SK-N-SH (cell line): ENCODE results near the gene GNB2. TPM values are rescaled to one million over a fixed set of nuclear protein-coding genes. Genes with fewer than 3 reads are reported as not detected.

Source experiments
- CTCF ChIA-PET: fragments of 300-600, 350-600 bp; formaldehyde crosslinking; extraction: SDS; loops from one replicate; lab custom pipeline; 2021; lab: Yijun Ruan, JAX
- POLR2A ChIA-PET: fragments of 350-600 bp; sonication (Branson Sonifier 250); formaldehyde crosslinking; extraction: SDS; loops from one replicate; lab custom pipeline; 2020; ENCODE audit warnings: antibody characterized with exemption, inconsistent platforms; lab: Yijun Ruan, JAX
- DNase-seq: peaks from one replicate; pipeline ENCODE4 v3.0.0; 2012
- H2AFZ ChIP-seq: fragments of 200-600 bp; sonication (generic); 2 replicates; pipeline ENCODE4 v1.8.1; 2016; ENCODE audit warnings: antibody characterized with exemption, mild to moderate bottlenecking, low read depth
- H3F3A ChIP-seq: fragments of 200-600 bp; sonication (generic); replicated peaks from 2 replicates; pipeline ENCODE3; 2016; ENCODE audit warnings: antibody characterized with exemption, mild to moderate bottlenecking; ENCODE audit not compliant: insufficient read depth
- H3K27ac ChIP-seq, 2 experiments: fragments of 200-500 bp in 1 of 2; fragments of 200-600 bp in 1 of 2; sonication (Bioruptor generic) in 1 of 2; sonication (generic), shearing (Covaris generic) in 1 of 2; 2 replicates each; pipeline versions ENCODE4 v1.5.1 to v1.6.1; 2014 to 2016; ENCODE audit warnings: low read depth in 2 of 2, inconsistent platforms in 1 of 2, low read length in 1 of 2, mild to moderate bottlenecking in 1 of 2, mixed read lengths in 1 of 2
- H3K27me3 ChIP-seq: fragments of 200-600 bp; sonication (generic), shearing (Covaris generic); 2 replicates; pipeline ENCODE4 v1.6.1; 2016; ENCODE audit warnings: mixed run types; ENCODE audit not compliant: insufficient read depth
- H3K36me3 ChIP-seq, 2 experiments: fragments of 200-500 bp in 1 of 2; fragments of 200-600 bp in 1 of 2; sonication (Bioruptor generic) in 1 of 2; sonication (generic) in 1 of 2; replicated peaks in 1 of 2; 2 replicates each; pipeline versions ENCODE3 to v1.5.1; 2014 to 2016; ENCODE audit warnings: low read length in 1 of 2, mild to moderate bottlenecking in 1 of 2; ENCODE audit not compliant: insufficient read depth in 2 of 2, control insufficient read depth in 1 of 2
- H3K4me1 ChIP-seq, 2 experiments: fragments of 200-500 bp in 1 of 2; fragments of 200-600 bp in 1 of 2; sonication (Bioruptor generic) in 1 of 2; sonication (generic), shearing (Covaris generic) in 1 of 2; 2 replicates each; pipeline versions ENCODE4 v1.5.1 to v1.6.1; 2014 to 2016; ENCODE audit warnings: low read depth in 1 of 2, low read length in 1 of 2, mixed run types in 1 of 2; ENCODE audit not compliant: insufficient read depth in 2 of 2, control insufficient read depth in 1 of 2
- H3K4me2 ChIP-seq: fragments of 200-600 bp; sonication (generic), shearing (Covaris generic); 2 replicates; pipeline ENCODE4 v1.6.1; 2017; ENCODE audit warnings: mixed run types
- H3K4me3 ChIP-seq, 2 experiments: fragments of 200-500 bp in 1 of 2; fragments of 200-600 bp in 1 of 2; sonication (Bioruptor generic) in 1 of 2; sonication (generic), shearing (Covaris generic) in 1 of 2; 2 replicates each; pipeline versions ENCODE4 v1.5.1 to v1.8.1; 2014 to 2016; ENCODE audit warnings: low read depth in 2 of 2, inconsistent platforms in 1 of 2, low read length in 1 of 2, mild to moderate bottlenecking in 1 of 2, mixed read lengths in 1 of 2, moderate library complexity in 1 of 2
- H3K79me2 ChIP-seq: fragments of 200-600 bp; sonication (generic); 2 replicates; pipeline ENCODE4 v1.8.1; 2017; ENCODE audit warnings: mild to moderate bottlenecking; ENCODE audit not compliant: insufficient read depth
- H3K9ac ChIP-seq: fragments of 200-600 bp; sonication (generic); 2 replicates; pipeline ENCODE4 v1.6.1; 2017; ENCODE audit warnings: mixed run types
- H3K9me2 ChIP-seq: fragments of 200-600 bp; sonication (generic); 2 replicates; pipeline ENCODE4 v1.6.1; 2017; ENCODE audit warnings: mixed run types
- H3K9me3 ChIP-seq: fragments of 200-600 bp; sonication (generic); 2 replicates; pipeline ENCODE4 v1.6.1; 2017; ENCODE audit warnings: mixed run types, mild to moderate bottlenecking, moderate library complexity
- H4K20me1 ChIP-seq: fragments of 200-600 bp; sonication (generic); 2 replicates; pipeline ENCODE4 v1.6.1; 2017; ENCODE audit warnings: mild to moderate bottlenecking, mixed run types; ENCODE audit not compliant: insufficient read depth
- CHD2 ChIP-seq: fragments of 150-350 bp; IDR thresholded peaks from 2 replicates; pipeline ENCODE4 v1.6.1; 2018; ENCODE audit warnings: low read length; ENCODE audit not compliant: partially characterized antibody
- GATA2 ChIP-seq: sonication (generic); formaldehyde crosslinking; IDR thresholded peaks from 2 replicates; pipeline ENCODE4 v1.5.0; 2020; ENCODE audit warnings: mild to moderate bottlenecking, missing genetic modification reagents
- MAX ChIP-seq: IDR thresholded peaks from 2 replicates; pipeline ENCODE4 v1.4.0; 2012; ENCODE audit warnings: low read depth
- MXI1 ChIP-seq: IDR thresholded peaks from 2 replicates; pipeline ENCODE4 v1.6.1; 2012; ENCODE audit warnings: mild to moderate bottlenecking, low read depth, low read length, improper control_type of control experiment
- NFIC ChIP-seq: IDR thresholded peaks from 2 replicates; pipeline ENCODE4 v1.4.0; 2012; ENCODE audit warnings: borderline replicate concordance
- RCOR1 ChIP-seq: fragments of 150-350 bp; IDR thresholded peaks from 2 replicates; pipeline ENCODE4 v1.6.1; 2017; ENCODE audit warnings: antibody characterized with exemption, low read length
- RFX5 ChIP-seq: IDR thresholded peaks from 2 replicates; pipeline ENCODE4 v1.6.1; 2012; ENCODE audit warnings: mild to moderate bottlenecking, improper control_type of control experiment, low read length
- USF1 ChIP-seq: IDR thresholded peaks from 2 replicates; pipeline ENCODE4 v1.4.0; 2012; ENCODE audit warnings: low read depth, borderline replicate concordance
- WGBS: methylation state at CpG from one replicate; pipeline ENCODE4 v1.1.6; 2017; ENCODE audit warnings: low lambda C conversion rate; 5-methylcytosine and 5-hydroxymethylcytosine counted together
- polyA plus RNA-seq, 3 experiments: library from polyadenylated mRNA; depleted of rRNA; stranded (reverse); fragments of >200 nt; gene quantifications; 2 replicates each; pipeline ENCODE4 v1.2.3, GENCODE V29; 2012
- TF ChIP-seq, protein P1 (sequence below): fragments of 150-350 bp; IDR thresholded peaks from 2 replicates; pipeline ENCODE4 v1.6.1; 2016; ENCODE audit warnings: mild to moderate bottlenecking, low read depth, low read length
- TF ChIP-seq, protein P2 (sequence below): IDR thresholded peaks from 2 replicates; pipeline ENCODE4 v1.6.1; 2012; ENCODE audit warnings: mild to moderate bottlenecking, low read depth, low read length, moderate library complexity

GNB2 gene
- polyA plus RNA-seq, 1 of the 3 experiments (the other 2 are of a cell fraction) = 398 TPM

- Histone ChIP-seq H3K27ac (no peak overlapping the region), H3K27me3 (peaks cover 17% of the 10 kb centered on the region; the same call in 1 of the 2 replicates), H3K4me2 (no peak overlapping the region), H3K9me3 (no peaks in the 10 kb centered on the region), H3K9me2 (no peaks in the 10 kb centered on the region), H4K20me1 (no peaks in the 10 kb centered on the region), H3F3A (no peaks in the 10 kb centered on the region), H3K79me2 (no peaks in the 10 kb centered on the region), H3K36me3 (no peaks in the 10 kb centered on the region), H2AFZ (no peak overlapping the region), H3K4me3 (peak overlapping the region in 1 of 2 experiments; percentile 46; a peak in 2 of 4 replicates), H3K4me1 (peaks cover 0 to 6% of the 10 kb centered on the region in 2 experiments; a peak in 1 of 4 replicates), H3K9ac (no peak overlapping the region)
- DNase-seq = peak; percentile 56
- TF ChIP-seq, protein P1, sequence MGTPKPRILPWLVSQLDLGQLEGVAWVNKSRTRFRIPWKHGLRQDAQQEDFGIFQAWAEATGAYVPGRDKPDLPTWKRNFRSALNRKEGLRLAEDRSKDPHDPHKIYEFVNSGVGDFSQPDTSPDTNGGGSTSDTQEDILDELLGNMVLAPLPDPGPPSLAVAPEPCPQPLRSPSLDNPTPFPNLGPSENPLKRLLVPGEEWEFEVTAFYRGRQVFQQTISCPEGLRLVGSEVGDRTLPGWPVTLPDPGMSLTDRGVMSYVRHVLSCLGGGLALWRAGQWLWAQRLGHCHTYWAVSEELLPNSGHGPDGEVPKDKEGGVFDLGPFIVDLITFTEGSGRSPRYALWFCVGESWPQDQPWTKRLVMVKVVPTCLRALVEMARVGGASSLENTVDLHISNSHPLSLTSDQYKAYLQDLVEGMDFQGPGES = no peak
- TF ChIP-seq USF1 (no peak), GATA2 (CRISPR knock-in tag) (no peak), NFIC (no peak)
- CTCF ChIA-PET = interaction anchor here (1.0 to 5.0 kb wide), 12 partner anchors 10 to 172 kb away, joined by 3 to 36 read pairs (median 6); partner anchors contain the start of genes POP7 and TFR2
- POLR2A ChIA-PET = interaction anchor here (1.3 to 1.7 kb wide), 6 partner anchors 23 to 234 kb away, joined by 3 to 10 read pairs (median 6); partner anchors contain the start of genes MOSPD3, PCOLCE and UFSP1
- 49% methylated on average over 24 of the region's 25 CpGs for WGBS
Observed at GRCh38 chr7:100654908-100655831, 18.4 kb upstream of the GNB2 start.

- Histone ChIP-seq H3K4me3 (peak within 1 kb of the TSS in 1 of 2 experiments; percentile 46; a peak in 2 of 4 replicates), H3K4me2 (peak within 1 kb of the TSS; percentile 65), H3F3A (no peaks in the 10 kb centered on the region), H3K4me1 (peaks cover 0 to 6% of the 10 kb centered on the region in 2 experiments; a peak in 1 of 4 replicates), H3K9me3 (no peaks in the 10 kb centered on the region)
- WGBS = 15% methylated on average over 44 of the region's 63 CpGs
- DNase-seq = peak; percentile 100
- TF ChIP-seq RFX5 = peak; percentile 76; the same call in 1 of the 2 replicates
- no peak for TF ChIP-seq CHD2
- TF ChIP-seq, protein P2, sequence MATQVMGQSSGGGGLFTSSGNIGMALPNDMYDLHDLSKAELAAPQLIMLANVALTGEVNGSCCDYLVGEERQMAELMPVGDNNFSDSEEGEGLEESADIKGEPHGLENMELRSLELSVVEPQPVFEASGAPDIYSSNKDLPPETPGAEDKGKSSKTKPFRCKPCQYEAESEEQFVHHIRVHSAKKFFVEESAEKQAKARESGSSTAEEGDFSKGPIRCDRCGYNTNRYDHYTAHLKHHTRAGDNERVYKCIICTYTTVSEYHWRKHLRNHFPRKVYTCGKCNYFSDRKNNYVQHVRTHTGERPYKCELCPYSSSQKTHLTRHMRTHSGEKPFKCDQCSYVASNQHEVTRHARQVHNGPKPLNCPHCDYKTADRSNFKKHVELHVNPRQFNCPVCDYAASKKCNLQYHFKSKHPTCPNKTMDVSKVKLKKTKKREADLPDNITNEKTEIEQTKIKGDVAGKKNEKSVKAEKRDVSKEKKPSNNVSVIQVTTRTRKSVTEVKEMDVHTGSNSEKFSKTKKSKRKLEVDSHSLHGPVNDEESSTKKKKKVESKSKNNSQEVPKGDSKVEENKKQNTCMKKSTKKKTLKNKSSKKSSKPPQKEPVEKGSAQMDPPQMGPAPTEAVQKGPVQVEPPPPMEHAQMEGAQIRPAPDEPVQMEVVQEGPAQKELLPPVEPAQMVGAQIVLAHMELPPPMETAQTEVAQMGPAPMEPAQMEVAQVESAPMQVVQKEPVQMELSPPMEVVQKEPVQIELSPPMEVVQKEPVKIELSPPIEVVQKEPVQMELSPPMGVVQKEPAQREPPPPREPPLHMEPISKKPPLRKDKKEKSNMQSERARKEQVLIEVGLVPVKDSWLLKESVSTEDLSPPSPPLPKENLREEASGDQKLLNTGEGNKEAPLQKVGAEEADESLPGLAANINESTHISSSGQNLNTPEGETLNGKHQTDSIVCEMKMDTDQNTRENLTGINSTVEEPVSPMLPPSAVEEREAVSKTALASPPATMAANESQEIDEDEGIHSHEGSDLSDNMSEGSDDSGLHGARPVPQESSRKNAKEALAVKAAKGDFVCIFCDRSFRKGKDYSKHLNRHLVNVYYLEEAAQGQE = peak; percentile 100
- TF ChIP-seq RCOR1 = no peak
- TF ChIP-seq MXI1 = peak; percentile 82
- peak; percentile 45 for TF ChIP-seq MAX
- TF ChIP-seq, all 33 proteins: peak for 4
- H3K79me2 ChIP-seq = no peaks in the 10 kb centered on the region
- no peaks in the 10 kb centered on the region for H3K9me2 ChIP-seq
- H3K9ac ChIP-seq = no peak within 1 kb of the TSS
- no peaks in the 10 kb centered on the region for H3K36me3 ChIP-seq
- CTCF ChIA-PET = interaction anchor here (0.6 to 5.0 kb wide), 23 partner anchors 8 to 196 kb away, joined by 3 to 36 read pairs (median 4); partner anchors contain the start of genes GNB2, MOSPD3, POP7 and SLC12A9
- peak within 1 kb of the TSS in 1 of 2 experiments; percentile 40; a peak in 1 of 4 replicates for H3K27ac ChIP-seq
- peaks cover 17% of the 10 kb centered on the region; the same call in 1 of the 2 replicates for H3K27me3 ChIP-seq
- no peak within 1 kb of the TSS for H2AFZ ChIP-seq
- POLR2A ChIA-PET = interaction anchor here (0.6 to 1.7 kb wide), 15 partner anchors 11 to 508 kb away, joined by 3 to 10 read pairs (median 4); partner anchors contain the start of genes GNB2, MEPCE, MOSPD3 and PCOLCE
- no peaks in the 10 kb centered on the region for H4K20me1 ChIP-seq
Observed at GRCh38 chr7:100655908-100656674, 17.4 kb upstream of the GNB2 start, which contains the start of gene ACTL6B. TSS of gene ACTL6B (minus strand) at chr7:100656448. CDS start at chr7:100656354, 94 bp downstream.
